Body of pancreas (tissue), 4 donors: ENCODE results near the gene SC5D. TPM values are rescaled to one million over a fixed set of nuclear protein-coding genes. Genes with fewer than 3 reads are reported as not detected.

Experiments used
- ATAC-seq: fragments of 150-250 bp; one replicate; pipeline ENCODE4 v1.9.1; 2016
- DNase-seq, 4 donors: peaks; one replicate each; pipeline ENCODE4 v3.0.0-alpha.2; 2019
- H3K27ac ChIP-seq, 4 donors: fragments of 200-600 bp; sonication (generic); 1 replicate in 3 of 4; 2 replicates in 1 of 4; pipeline versions ENCODE4 v1.5.1 to v1.6.1; 2016 to 2019; ENCODE audit warnings: mild to moderate bottlenecking in 1 of 4, mixed read lengths in 1 of 4, moderate library complexity in 1 of 4
- H3K27me3 ChIP-seq, 2 donors: fragments of 200-600 bp; sonication (generic); one replicate each; pipeline ENCODE4 v1.6.0; 2016; ENCODE audit warnings: mild to moderate bottlenecking in 1 of 2
- H3K36me3 ChIP-seq, 2 donors: fragments of 200-600 bp; sonication (generic); replicated peaks in 1 of 2; 2 replicates each; pipeline ENCODE4 v1.5.1; 2016; ENCODE audit warnings: low read depth in 2 of 2; ENCODE audit not compliant: insufficient read depth in 1 of 2
- H3K4me1 ChIP-seq: fragments of 200-600 bp; sonication (generic); one replicate; pipeline ENCODE4 v1.6.0; 2016
- H3K4me3 ChIP-seq, 2 donors: fragments of 200-600 bp; sonication (generic); 1 replicate in 1 of 2; 2 replicates in 1 of 2; pipeline ENCODE4 v1.5.1; 2016 to 2019
- H3K9me3 ChIP-seq, 3 donors: fragments of 200-600 bp; sonication (generic); 1 replicate in 2 of 3; 2 replicates in 1 of 3; pipeline ENCODE4 v1.5.1; 2016
- POLR2A ChIP-seq, 3 donors: fragments of 450-650 bp; IDR thresholded peaks; one replicate each; pipeline ENCODE4 v1.6.1; 2016; ENCODE audit warnings: antibody characterized with exemption in 3 of 3, mild to moderate bottlenecking in 2 of 3
- WGBS, 2 donors: methylation state at CpG; one replicate each; pipeline ENCODE4 v1.1.5; 2017; 5-methylcytosine and 5-hydroxymethylcytosine counted together
- intact Hi-C: fragments of 100-400 bp; cut with DNase I; formaldehyde crosslinking; loops from one replicate; pipeline ENCODE4 v1.15.1; 2023
- total RNA-seq, 2 donors: library from RNA; depleted of rRNA; stranded (reverse); fragments of >200 nt; gene quantifications; one replicate each; pipeline ENCODE4 v1.1.0, GENCODE V29; 2016
- TF ChIP-seq, protein P1 (sequence below), 7 experiments: fragments of 450-650 bp in 4 of 7; fragments of 200-600 bp in 3 of 7; sonication (generic) in 3 of 7; IDR thresholded peaks; one replicate each; pipeline ENCODE4 v1.5.1; 2016 to 2019; ENCODE audit warnings: antibody characterized with exemption in 7 of 7

SC5D gene
- total RNA-seq, 2 donors from 2014 or later: 9.2 to 22.1 TPM

DNA sequence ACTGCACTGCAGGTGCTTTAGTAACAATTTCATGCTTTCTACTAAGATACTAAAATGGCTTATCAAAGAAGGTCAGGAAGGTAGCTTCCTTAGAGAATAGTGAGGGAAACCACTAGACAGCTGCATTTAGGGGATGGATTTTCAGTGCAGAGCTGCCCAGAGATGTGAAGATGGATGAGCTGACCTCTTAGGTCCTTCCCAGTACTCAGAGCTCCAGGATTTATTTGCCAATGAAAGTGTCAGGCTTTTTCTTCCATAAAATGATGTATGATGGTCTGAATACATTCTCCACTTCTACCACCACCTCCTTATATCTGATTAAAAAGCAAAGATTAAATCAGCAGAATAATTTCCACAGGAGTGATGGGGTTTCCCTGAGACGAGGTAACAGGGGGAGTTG is 35.0 kb downstream of the SC5D start:
- TF ChIP-seq, protein P1, sequence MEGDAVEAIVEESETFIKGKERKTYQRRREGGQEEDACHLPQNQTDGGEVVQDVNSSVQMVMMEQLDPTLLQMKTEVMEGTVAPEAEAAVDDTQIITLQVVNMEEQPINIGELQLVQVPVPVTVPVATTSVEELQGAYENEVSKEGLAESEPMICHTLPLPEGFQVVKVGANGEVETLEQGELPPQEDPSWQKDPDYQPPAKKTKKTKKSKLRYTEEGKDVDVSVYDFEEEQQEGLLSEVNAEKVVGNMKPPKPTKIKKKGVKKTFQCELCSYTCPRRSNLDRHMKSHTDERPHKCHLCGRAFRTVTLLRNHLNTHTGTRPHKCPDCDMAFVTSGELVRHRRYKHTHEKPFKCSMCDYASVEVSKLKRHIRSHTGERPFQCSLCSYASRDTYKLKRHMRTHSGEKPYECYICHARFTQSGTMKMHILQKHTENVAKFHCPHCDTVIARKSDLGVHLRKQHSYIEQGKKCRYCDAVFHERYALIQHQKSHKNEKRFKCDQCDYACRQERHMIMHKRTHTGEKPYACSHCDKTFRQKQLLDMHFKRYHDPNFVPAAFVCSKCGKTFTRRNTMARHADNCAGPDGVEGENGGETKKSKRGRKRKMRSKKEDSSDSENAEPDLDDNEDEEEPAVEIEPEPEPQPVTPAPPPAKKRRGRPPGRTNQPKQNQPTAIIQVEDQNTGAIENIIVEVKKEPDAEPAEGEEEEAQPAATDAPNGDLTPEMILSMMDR (IDR thresholded peaks at IDR 0.05): no peak
- TF ChIP-seq POLR2A (IDR thresholded peaks at IDR 0.05): no peak
- ATAC-seq: no peak
- WGBS, 2 donors: 42 to 47% methylated on average over 1 of the region's 1 CpG
- Histone ChIP-seq H3K9me3 (no peaks in the 10 kb centered on the region), H3K4me3 (no peak overlapping the region), H3K36me3 (no peaks in the 10 kb centered on the region), H3K27me3 (no peaks in the 10 kb centered on the region), H3K27ac (no peak overlapping the region), H3K4me1 (no peaks in the 10 kb centered on the region)
- DNase-seq: no peak
- intact Hi-C loops: no loop called here

DNA sequence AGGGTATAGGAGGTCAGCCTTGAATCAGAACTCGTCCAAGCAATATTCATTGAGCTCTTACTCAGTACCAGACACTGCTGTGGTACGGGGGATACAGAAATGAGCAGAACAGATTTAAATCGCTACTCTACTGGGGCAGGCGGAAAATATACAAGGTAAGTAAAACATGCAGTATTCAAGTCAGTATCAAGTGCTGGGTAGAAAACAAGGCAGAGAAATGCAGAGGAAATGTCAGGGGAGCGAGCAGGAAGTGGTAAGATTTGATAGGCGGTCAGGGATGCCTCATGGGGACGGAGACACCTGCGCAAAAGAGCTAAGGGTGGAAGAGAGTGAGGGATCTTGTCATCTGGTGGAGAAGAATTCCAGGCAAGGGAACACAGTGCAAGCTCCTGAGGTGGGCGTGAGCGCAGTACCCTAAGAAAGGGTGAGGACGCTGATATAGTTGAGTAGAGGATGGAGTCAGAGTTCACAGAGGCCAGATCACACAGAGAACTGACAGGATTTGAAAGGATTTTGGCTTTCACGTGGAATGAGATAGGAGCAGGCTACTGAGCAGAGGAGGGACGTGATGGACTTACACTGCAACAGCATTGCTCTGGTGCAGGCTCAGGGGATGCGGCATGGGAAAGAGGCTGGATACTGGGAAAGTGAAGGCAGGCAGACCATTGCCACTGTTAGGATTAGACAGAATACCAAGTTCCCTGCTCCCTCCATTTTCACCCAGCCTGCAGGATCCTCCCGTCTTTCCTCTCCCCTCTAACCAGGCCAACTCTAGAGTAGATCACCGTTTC is 35.8 kb downstream of the SC5D start:
- DNase-seq: no peak
- Histone ChIP-seq H3K4me3 (no peak overlapping the region), H3K4me1 (no peaks in the 10 kb centered on the region), H3K36me3 (no peaks in the 10 kb centered on the region), H3K27ac (no peak overlapping the region), H3K9me3 (no peaks in the 10 kb centered on the region), H3K27me3 (no peaks in the 10 kb centered on the region)
- ATAC-seq: no peak
- TF ChIP-seq, protein P1 (IDR thresholded peaks at IDR 0.05): no peak
- TF ChIP-seq POLR2A (IDR thresholded peaks at IDR 0.05): no peak
- intact Hi-C loops: no loop called here
- whole genome bisulfite sequencing, 2 donors: 66 to 67% methylated on average over 16 of the region's 16 CpGs

DNA sequence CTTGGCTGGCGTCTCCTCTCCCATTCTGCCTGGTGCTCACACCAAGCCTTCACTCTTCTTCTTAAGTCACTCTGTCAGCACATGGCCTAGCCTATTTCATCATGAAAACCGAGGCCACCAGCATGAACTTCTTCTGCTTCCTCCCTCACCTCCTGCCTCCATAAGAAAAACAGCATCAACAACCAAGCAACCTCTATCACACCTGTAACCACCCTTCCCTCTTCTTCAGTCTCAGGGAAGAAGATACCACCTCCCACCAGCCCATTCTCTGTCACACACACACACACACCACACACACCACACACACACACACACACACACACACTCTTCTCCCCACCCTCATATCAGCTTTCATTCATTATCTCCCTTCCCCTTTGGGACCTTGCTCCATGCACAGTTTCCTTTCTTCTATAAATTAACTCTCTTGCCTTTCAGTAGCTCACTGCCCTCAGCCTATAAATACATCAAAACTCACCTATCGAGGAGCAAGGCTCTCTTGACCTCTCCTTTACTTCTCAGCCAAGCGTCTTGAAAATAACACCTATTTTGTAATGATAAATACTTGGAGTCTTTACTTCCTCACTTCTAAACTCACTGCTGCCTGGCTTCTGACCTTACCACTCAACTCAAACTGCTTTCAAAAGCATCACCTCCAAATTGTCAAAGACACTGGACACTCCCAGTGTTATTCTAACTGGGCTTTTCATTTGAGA is 36.6 kb downstream of the SC5D start:
- WGBS, 2 donors: 29 to 45% methylated on average over 4 of the region's 4 CpGs

DNA sequence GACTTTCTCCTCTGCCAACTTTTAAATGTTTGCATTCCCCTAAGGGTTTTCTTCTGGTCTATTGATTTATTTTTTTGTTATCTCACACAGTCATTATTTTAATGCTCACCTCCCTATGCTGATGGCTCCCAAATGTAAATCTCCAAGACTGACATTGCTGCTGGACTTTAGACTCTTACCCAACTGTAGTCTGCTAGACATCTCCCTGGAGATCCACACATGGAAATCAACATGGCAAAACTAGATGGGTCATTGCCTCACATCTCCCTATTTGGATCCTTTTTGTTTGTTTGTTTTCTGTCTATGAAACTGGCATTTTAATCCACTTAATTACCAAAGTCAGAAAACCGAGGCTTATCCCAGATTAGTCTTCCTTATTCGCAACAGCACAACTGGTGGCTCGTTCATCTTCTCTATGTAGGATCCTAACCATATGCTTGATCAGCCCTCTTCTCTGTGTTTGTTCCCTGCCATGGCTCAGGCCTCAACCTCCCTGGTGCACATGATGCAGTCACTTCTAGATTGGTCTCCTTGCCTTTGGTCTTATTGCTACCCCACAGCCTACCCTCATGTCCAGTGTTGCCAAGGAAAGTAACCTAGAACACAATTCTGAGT is 37.3 kb downstream of the SC5D start:
- Histone ChIP-seq H3K4me3 (no peak overlapping the region), H3K4me1 (no peaks in the 10 kb centered on the region), H3K27me3 (no peaks in the 10 kb centered on the region), H3K27ac (no peak overlapping the region), H3K9me3 (no peaks in the 10 kb centered on the region), H3K36me3 (no peaks in the 10 kb centered on the region)
- DNase-seq (no peak), ATAC-seq (no peak)
- WGBS, 2 donors: 67 to 72% methylated on average over 3 of the region's 3 CpGs
- intact Hi-C loops: no loop called here
- no peak for TF ChIP-seq POLR2A (IDR thresholded peaks at IDR 0.05)
- TF ChIP-seq, protein P1 (IDR thresholded peaks at IDR 0.05): no peak

More for the DNA sequence above, 36.6 kb downstream of the SC5D start:
- no peak for DNase-seq
- H3K4me3 ChIP-seq: no peak overlapping the region
- no peaks in the 10 kb centered on the region for H3K27me3 ChIP-seq
- no peak overlapping the region for H3K27ac ChIP-seq
- intact Hi-C loops: no loop called here
- H3K36me3 ChIP-seq: no peaks in the 10 kb centered on the region
- H3K4me1 ChIP-seq: no peaks in the 10 kb centered on the region
- no peaks in the 10 kb centered on the region for H3K9me3 ChIP-seq
- ATAC-seq: no peak
- TF ChIP-seq, protein P1 (IDR thresholded peaks at IDR 0.05): no peak
- TF ChIP-seq POLR2A (IDR thresholded peaks at IDR 0.05): no peak
